DND-41 (cell line): ENCODE measurements around the gene RAB30.
"Not testable (repeated sequence)": the region's sequence is repeated elsewhere in the genome, so short reads cannot be mapped to it uniquely, and the experiment has no call there.

Experiments used
- ATAC-seq: fragments of 200-7000 bp; cut with Tn5 transposase; 3 replicates; pipeline ENCODE4 v1.9.1; 2021; ENCODE audit warnings: low read depth; ENCODE audit not compliant: insufficient read depth
- DNase-seq: peaks from one replicate; pipeline ENCODE4 v3.0.0-alpha.2; 2020
- H2AFZ ChIP-seq: 2 replicates; pipeline ENCODE4 v1.6.0; 2012; ENCODE audit warnings: low read depth, low read length
- H3K27ac ChIP-seq: 2 replicates; pipeline ENCODE4 v1.5.1; 2012; ENCODE audit warnings: low read length, inconsistent platforms
- H3K27me3 ChIP-seq: fragments of 200-600 bp; sonication (generic); 2 replicates; pipeline ENCODE4 v1.6.0; 2012; ENCODE audit warnings: low read length, mild to moderate bottlenecking, inconsistent platforms; ENCODE audit not compliant: insufficient read depth, poor library complexity
- H3K36me3 ChIP-seq: 2 replicates; pipeline ENCODE4 v1.5.1; 2012; ENCODE audit warnings: low read length, inconsistent platforms; ENCODE audit not compliant: insufficient read depth
- H3K4me1 ChIP-seq: 2 replicates; pipeline ENCODE4 v1.5.1; 2012; ENCODE audit warnings: mild to moderate bottlenecking, low read length; ENCODE audit not compliant: insufficient read depth
- H3K4me2 ChIP-seq: 2 replicates; pipeline ENCODE4 v1.6.0; 2012; ENCODE audit warnings: mild to moderate bottlenecking, moderate library complexity, low read length, inconsistent platforms; ENCODE audit not compliant: insufficient read depth
- H3K4me3 ChIP-seq, 2 experiments: fragments of 200-600 bp in 1 of 2; shearing (Covaris generic) in 1 of 2; 2 replicates each; pipeline ENCODE4 v1.5.1; 2012 to 2016; ENCODE audit warnings: inconsistent platforms in 2 of 2, low read length in 2 of 2, mild to moderate bottlenecking in 2 of 2, low read depth in 1 of 2, moderate library complexity in 1 of 2
- H3K79me2 ChIP-seq: 2 replicates; pipeline ENCODE4 v1.6.0; 2012; ENCODE audit warnings: low read length, inconsistent platforms; ENCODE audit not compliant: insufficient read depth
- H3K9ac ChIP-seq: 2 replicates; pipeline ENCODE4 v1.6.0; 2012; ENCODE audit warnings: low read depth, mild to moderate bottlenecking, inconsistent platforms, low read length, moderate library complexity
- H3K9me3 ChIP-seq: 2 replicates; pipeline ENCODE4 v1.5.1; 2012; ENCODE audit warnings: low read length, moderate library complexity, mild to moderate bottlenecking, inconsistent platforms; ENCODE audit not compliant: insufficient read depth, severe bottlenecking
- H4K20me1 ChIP-seq: 2 replicates; pipeline ENCODE4 v1.6.0; 2012; ENCODE audit warnings: low read length; ENCODE audit not compliant: insufficient read depth
- EZH2 ChIP-seq: IDR thresholded peaks from 3 replicates; pipeline ENCODE4 v1.6.1; 2012; ENCODE audit warnings: borderline replicate concordance, low read depth, mild to moderate bottlenecking, moderate library complexity, low read length, inconsistent platforms; ENCODE audit not compliant: severe bottlenecking
- TF ChIP-seq, protein P1 (sequence below): IDR thresholded peaks from 2 replicates; pipeline ENCODE4 v1.5.1; 2012; ENCODE audit warnings: borderline replicate concordance, low read length, moderate library complexity, mild to moderate bottlenecking; ENCODE audit not compliant: poor library complexity, severe bottlenecking; ENCODE audit errors: extremely low read depth

Gene RAB30

GRCh38 chr11:83014951-83015350 lies 56.7 kb downstream of the RAB30 start:
- no peak overlapping the region for H3K4me3 ChIP-seq
- H3K9ac ChIP-seq = no peak overlapping the region
- no peaks in the 10 kb centered on the region for H3K4me1 ChIP-seq
- H3K9me3 ChIP-seq = no peaks in the 10 kb centered on the region
- no peak for ATAC-seq
- H3K79me2 ChIP-seq = no peaks in the 10 kb centered on the region
- H3K27me3 ChIP-seq = no peaks in the 10 kb centered on the region
- no peaks in the 10 kb centered on the region for H4K20me1 ChIP-seq
- no peak for DNase-seq
- H2AFZ ChIP-seq = no peak overlapping the region
- no peak overlapping the region for H3K27ac ChIP-seq
- no peak overlapping the region for H3K4me2 ChIP-seq
- TF ChIP-seq EZH2 = no peak
- TF ChIP-seq, protein P1, sequence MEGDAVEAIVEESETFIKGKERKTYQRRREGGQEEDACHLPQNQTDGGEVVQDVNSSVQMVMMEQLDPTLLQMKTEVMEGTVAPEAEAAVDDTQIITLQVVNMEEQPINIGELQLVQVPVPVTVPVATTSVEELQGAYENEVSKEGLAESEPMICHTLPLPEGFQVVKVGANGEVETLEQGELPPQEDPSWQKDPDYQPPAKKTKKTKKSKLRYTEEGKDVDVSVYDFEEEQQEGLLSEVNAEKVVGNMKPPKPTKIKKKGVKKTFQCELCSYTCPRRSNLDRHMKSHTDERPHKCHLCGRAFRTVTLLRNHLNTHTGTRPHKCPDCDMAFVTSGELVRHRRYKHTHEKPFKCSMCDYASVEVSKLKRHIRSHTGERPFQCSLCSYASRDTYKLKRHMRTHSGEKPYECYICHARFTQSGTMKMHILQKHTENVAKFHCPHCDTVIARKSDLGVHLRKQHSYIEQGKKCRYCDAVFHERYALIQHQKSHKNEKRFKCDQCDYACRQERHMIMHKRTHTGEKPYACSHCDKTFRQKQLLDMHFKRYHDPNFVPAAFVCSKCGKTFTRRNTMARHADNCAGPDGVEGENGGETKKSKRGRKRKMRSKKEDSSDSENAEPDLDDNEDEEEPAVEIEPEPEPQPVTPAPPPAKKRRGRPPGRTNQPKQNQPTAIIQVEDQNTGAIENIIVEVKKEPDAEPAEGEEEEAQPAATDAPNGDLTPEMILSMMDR = no peak
- H3K36me3 ChIP-seq = no peaks in the 10 kb centered on the region

GRCh38 chr11:83012168-83013067 lies 59.3 kb downstream of the RAB30 start:
- no peaks in the 10 kb centered on the region for H3K4me1 ChIP-seq
- TF ChIP-seq EZH2 = no peak
- H3K27ac ChIP-seq = no peak overlapping the region
- H2AFZ ChIP-seq = no peak overlapping the region
- no peak overlapping the region for H3K9ac ChIP-seq
- H3K79me2 ChIP-seq = no peaks in the 10 kb centered on the region
- H4K20me1 ChIP-seq = no peaks in the 10 kb centered on the region
- DNase-seq (no peak), ATAC-seq (no peak)
- no peak overlapping the region for H3K4me3 ChIP-seq
- no peaks in the 10 kb centered on the region for H3K36me3 ChIP-seq
- no peaks in the 10 kb centered on the region for H3K9me3 ChIP-seq
- no peak overlapping the region for H3K4me2 ChIP-seq
- H3K27me3 ChIP-seq = no peaks in the 10 kb centered on the region

DNA sequence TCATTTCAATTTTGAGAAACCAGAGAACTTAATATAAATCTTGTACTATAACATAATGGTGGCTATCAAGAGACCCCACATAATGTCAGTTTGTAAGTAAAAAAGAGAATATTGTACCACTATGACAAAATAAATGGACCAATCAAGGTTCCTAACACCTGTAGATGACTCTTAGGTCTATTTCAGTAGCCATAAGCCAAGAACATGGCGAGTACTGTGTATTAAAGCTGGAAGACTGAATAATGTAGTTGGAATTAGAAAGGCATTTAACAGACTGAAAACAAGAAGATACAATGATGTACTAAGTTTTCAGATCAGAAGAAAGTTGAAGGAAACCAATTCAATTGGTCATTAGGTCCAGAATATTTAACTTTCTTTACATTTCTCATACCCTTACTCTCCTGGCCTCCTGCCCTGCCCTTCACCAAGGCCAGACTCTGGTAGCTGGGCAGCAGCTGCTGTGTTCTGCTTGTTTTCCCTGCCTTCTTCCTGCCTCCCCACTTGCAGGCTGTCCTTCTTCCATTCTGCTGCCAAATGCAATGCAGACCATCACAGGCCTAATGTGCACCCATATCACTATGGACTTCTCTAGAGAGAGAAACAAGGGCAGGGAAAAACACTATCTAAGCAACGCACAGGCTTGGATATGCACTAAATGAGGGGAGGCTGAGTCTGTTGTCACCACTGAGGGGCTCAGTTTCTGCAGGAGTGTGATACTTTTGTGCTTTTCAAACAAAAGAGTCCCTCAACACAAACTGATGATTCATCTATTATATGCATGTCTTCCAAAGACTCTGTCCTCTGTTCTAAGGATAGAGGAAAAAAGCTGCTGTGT lies 60.1 kb downstream of the RAB30 start:
- H3K4me2 ChIP-seq = no peak overlapping the region
- no peak for TF ChIP-seq EZH2
- TF ChIP-seq, protein P1 = no peak
- H4K20me1 ChIP-seq = no peaks in the 10 kb centered on the region
- no peak overlapping the region for H2AFZ ChIP-seq
- H3K27me3 ChIP-seq = no peaks in the 10 kb centered on the region
- DNase-seq (no peak), ATAC-seq (no peak)
- H3K36me3 ChIP-seq = no peaks in the 10 kb centered on the region
- H3K4me1 ChIP-seq = no peaks in the 10 kb centered on the region
- H3K9me3 ChIP-seq = no peaks in the 10 kb centered on the region
- no peak overlapping the region for H3K27ac ChIP-seq
- H3K4me3 ChIP-seq = no peak overlapping the region
- no peak overlapping the region for H3K9ac ChIP-seq
- no peaks in the 10 kb centered on the region for H3K79me2 ChIP-seq

DNA sequence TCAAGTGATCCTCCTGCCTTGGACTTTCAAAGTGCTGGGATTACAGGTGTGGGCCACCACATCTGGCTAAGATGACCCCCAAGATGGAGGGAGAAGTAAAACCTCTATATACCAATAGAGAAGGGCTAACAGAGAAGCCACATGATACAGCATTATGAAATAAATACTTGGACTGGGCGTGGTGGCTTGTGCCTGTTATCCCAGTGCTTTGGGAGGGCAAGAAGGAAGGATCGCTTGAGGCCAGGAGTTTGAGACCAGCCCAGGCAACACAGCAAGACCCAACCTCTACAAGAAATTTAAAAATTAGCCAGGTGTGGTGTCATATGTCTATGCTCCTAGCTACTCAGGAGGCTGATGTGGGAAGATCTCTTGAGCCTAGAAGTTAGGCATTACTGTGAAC lies 61.7 kb downstream of the RAB30 start:
- Histone ChIP-seq H3K4me1 (no peaks in the 10 kb centered on the region), H3K79me2 (no peaks in the 10 kb centered on the region), H2AFZ (no peak overlapping the region), H3K27ac (no peak overlapping the region), H3K36me3 (no peaks in the 10 kb centered on the region), H3K9me3 (no peaks in the 10 kb centered on the region), H3K4me3 (no peak overlapping the region), H3K4me2 (no peak overlapping the region), H3K27me3 (no peaks in the 10 kb centered on the region), H3K9ac (no peak overlapping the region), H4K20me1 (no peaks in the 10 kb centered on the region)
- TF ChIP-seq, protein P1 = no peak
- no peak for TF ChIP-seq EZH2
- DNase-seq (no peak), ATAC-seq (no peak)

GRCh38 chr11:83009136-83009535 lies 62.6 kb downstream of the RAB30 start:
- not testable (repeated sequence) for H3K9me3 ChIP-seq, H3K4me2 ChIP-seq, H4K20me1 ChIP-seq, H3K9ac ChIP-seq, H3K27me3 ChIP-seq, ATAC-seq, H3K4me1 ChIP-seq, DNase-seq, H3K4me3 ChIP-seq, H3K27ac ChIP-seq, H3K36me3 ChIP-seq, H2AFZ ChIP-seq, H3K79me2 ChIP-seq
